H9 (cell line): Measurements from ENCODE around the gene GP2. TPM values are rescaled to one million over a fixed set of nuclear protein-coding genes. Genes with fewer than 3 reads are reported as not detected.

Experiments used
- DNase-seq: peaks from one replicate; pipeline ENCODE4 v3.0.0-alpha.2; 2017
- H2AFZ ChIP-seq: one replicate; pipeline ENCODE4 v1.6.1; 2013; ENCODE audit warnings: mild to moderate bottlenecking, low read length, control low read depth, moderate library complexity
- H2AK5ac ChIP-seq: 2 replicates; pipeline ENCODE4 v1.6.1; 2013; ENCODE audit warnings: low read length, control low read depth, mixed read lengths; ENCODE audit not compliant: insufficient read length
- H2BK120ac ChIP-seq: one replicate; pipeline ENCODE4 v1.6.1; 2013; ENCODE audit warnings: low read depth, mild to moderate bottlenecking, low read length, control low read depth, inconsistent platforms; ENCODE audit not compliant: poor library complexity, severe bottlenecking
- H2BK12ac ChIP-seq: 2 replicates; pipeline ENCODE4 v1.6.1; 2013; ENCODE audit warnings: low read length, control low read depth, mixed read lengths, low read depth; ENCODE audit not compliant: insufficient read length
- H2BK15ac ChIP-seq: 2 replicates; pipeline ENCODE4 v1.6.1; 2013; ENCODE audit warnings: low read depth, low read length, control low read depth
- H2BK20ac ChIP-seq: one replicate; pipeline ENCODE4 v1.6.1; 2013; ENCODE audit warnings: low read depth, mild to moderate bottlenecking, low read length, control low read depth, inconsistent platforms; ENCODE audit not compliant: poor library complexity, severe bottlenecking
- H2BK5ac ChIP-seq: 2 replicates; pipeline ENCODE4 v1.6.1; 2013; ENCODE audit warnings: low read length, control low read depth, mixed read lengths; ENCODE audit not compliant: insufficient read length
- H3K14ac ChIP-seq: 2 replicates; pipeline ENCODE4 v1.6.1; 2013; ENCODE audit warnings: low read length, control low read depth; ENCODE audit not compliant: insufficient read depth
- H3K18ac ChIP-seq: 2 replicates; pipeline ENCODE4 v1.6.1; 2013; ENCODE audit warnings: low read depth, mild to moderate bottlenecking, mixed read lengths, low read length, control low read depth; ENCODE audit not compliant: insufficient read length
- H3K23ac ChIP-seq: 2 replicates; pipeline ENCODE4 v1.6.1; 2013; ENCODE audit warnings: low read length, control low read depth, mixed read lengths, low read depth; ENCODE audit not compliant: insufficient read length
- H3K23me2 ChIP-seq: 2 replicates; pipeline ENCODE4 v1.6.1; 2013; ENCODE audit warnings: low read depth, mild to moderate bottlenecking, mixed read lengths, low read length, control low read depth; ENCODE audit not compliant: insufficient read length, poor library complexity, severe bottlenecking
- H3K27ac ChIP-seq: 2 replicates; pipeline ENCODE4 v1.5.1; 2013; ENCODE audit warnings: low read length, control low read depth, mixed read lengths, low read depth; ENCODE audit not compliant: insufficient read length
- H3K27me3 ChIP-seq: 2 replicates; pipeline ENCODE4 v1.6.1; 2013; ENCODE audit warnings: low read length, control low read depth, inconsistent platforms; ENCODE audit not compliant: insufficient read depth
- H3K4ac ChIP-seq: 2 replicates; pipeline ENCODE4 v1.6.1; 2013; ENCODE audit warnings: low read depth, mild to moderate bottlenecking, control low read depth, inconsistent platforms, low read length, moderate library complexity
- H3K4me1 ChIP-seq: 2 replicates; pipeline ENCODE4 v1.6.1; 2013; ENCODE audit warnings: low read length, control low read depth, inconsistent platforms; ENCODE audit not compliant: insufficient read depth
- H3K4me2 ChIP-seq: 2 replicates; pipeline ENCODE4 v1.6.1; 2013; ENCODE audit warnings: low read length, control low read depth, mixed read lengths; ENCODE audit not compliant: insufficient read length, insufficient read depth
- H3K56ac ChIP-seq: 2 replicates; pipeline ENCODE4 v1.6.1; 2013; ENCODE audit warnings: low read depth, mild to moderate bottlenecking, mixed read lengths, low read length, control low read depth; ENCODE audit not compliant: insufficient read length
- H3K79me1 ChIP-seq: 2 replicates; pipeline ENCODE4 v1.6.1; 2013; ENCODE audit warnings: low read depth, mild to moderate bottlenecking, moderate library complexity, low read length, control low read depth, inconsistent platforms; ENCODE audit not compliant: insufficient read depth, poor library complexity, severe bottlenecking
- H3K79me2 ChIP-seq: 2 replicates; pipeline ENCODE4 v1.6.1; 2013; ENCODE audit warnings: low read length, control low read depth, inconsistent platforms; ENCODE audit not compliant: insufficient read depth
- H3K9ac ChIP-seq: 2 replicates; pipeline ENCODE4 v1.6.1; 2013; ENCODE audit warnings: low read length, control low read depth, mixed read lengths; ENCODE audit not compliant: insufficient read length; ENCODE audit errors: extremely low read depth
- H3K9me3 ChIP-seq: one replicate; pipeline ENCODE4 v1.6.1; 2013; ENCODE audit warnings: low read depth, low read length, inconsistent platforms; ENCODE audit not compliant: control insufficient read depth
- H3T11ph ChIP-seq: one replicate; pipeline ENCODE4 v1.6.1; 2013; ENCODE audit warnings: mild to moderate bottlenecking, low read length, control low read depth, inconsistent platforms
- H4K20me1 ChIP-seq: one replicate; pipeline ENCODE4 v1.6.1; 2013; ENCODE audit not compliant: control insufficient read depth, insufficient read length, insufficient read depth
- H4K5ac ChIP-seq: 2 replicates; pipeline ENCODE4 v1.6.1; 2013; ENCODE audit warnings: low read depth, mild to moderate bottlenecking, mixed read lengths, low read length, control low read depth; ENCODE audit not compliant: insufficient read length
- H4K8ac ChIP-seq: replicated peaks from 2 replicates; pipeline ENCODE4 v1.6.1; 2013; ENCODE audit warnings: low read length, control low read depth, mixed read lengths, low read depth; ENCODE audit not compliant: insufficient read length
- H4K91ac ChIP-seq: 2 replicates; pipeline ENCODE4 v1.6.1; 2013; ENCODE audit warnings: low read depth, mild to moderate bottlenecking, moderate library complexity, mixed read lengths, low read length, control low read depth; ENCODE audit not compliant: insufficient read length
- H3K27ac Mint-ChIP-seq, 3 experiments: 2 replicates in 2 of 3; 3 replicates in 1 of 3; pipeline ENCODE4 v1.8.0; 2020 to 2021; ENCODE audit warnings: mixed read lengths in 3 of 3, mild to moderate bottlenecking in 1 of 3, moderate library complexity in 1 of 3
- H3K27me3 Mint-ChIP-seq: 2 replicates; pipeline ENCODE4 v1.8.0; 2021; ENCODE audit warnings: low read depth, mild to moderate bottlenecking, moderate library complexity, mixed read lengths
- H3K36me3 Mint-ChIP-seq, 3 experiments: 2 replicates in 2 of 3; 3 replicates in 1 of 3; pipeline ENCODE4 v1.8.0; 2020 to 2021; ENCODE audit warnings: low read depth in 3 of 3, mixed read lengths in 3 of 3; ENCODE audit not compliant: insufficient read depth in 1 of 3
- H3K4me1 Mint-ChIP-seq, 2 experiments: 2 replicates each; pipeline ENCODE4 v1.8.0; 2020; ENCODE audit warnings: mixed read lengths in 2 of 2
- H3K4me3 Mint-ChIP-seq, 2 experiments: 2 replicates in 1 of 2; 3 replicates in 1 of 2; pipeline ENCODE4 v1.8.0; 2020 to 2021; ENCODE audit warnings: mild to moderate bottlenecking in 2 of 2, mixed read lengths in 2 of 2, moderate library complexity in 1 of 2
- H3K9me3 Mint-ChIP-seq, 2 experiments: 2 replicates in 1 of 2; 3 replicates in 1 of 2; pipeline ENCODE4 v1.8.0; 2020; ENCODE audit warnings: mild to moderate bottlenecking in 2 of 2, mixed read lengths in 2 of 2, moderate library complexity in 1 of 2
- CTCF ChIP-seq: fragments of 200-600 bp; sonication (generic); conservative IDR thresholded peaks from 3 replicates; pipeline ENCODE4 v1.8.0; 2021; ENCODE audit warnings: antibody characterized with exemption, mild to moderate bottlenecking
- WGBS: extraction: QIAGEN DNeasy Blood & Tissue Kit; methylation state at CpG from one replicate; pipeline ENCODE4 v1.1.7; 2013; ENCODE audit warnings: missing lambda C conversion rate, low lambda C conversion rate, mixed read lengths; ENCODE audit not compliant: insufficient read length; ENCODE audit errors: extremely low coverage; 5-methylcytosine and 5-hydroxymethylcytosine counted together
- total RNA-seq: library from RNA; stranded (reverse); gene quantifications from 2 replicates; pipeline ENCODE4 v1.2.1, GENCODE V29; 2021

GP2 gene
- total RNA-seq, 1 experiment from 2014 or later = not detected

GRCh38 chr16:20336955-20337354 is 9.6 kb upstream of the GP2 start:
- Histone ChIP-seq H3K14ac (no peak overlapping the region), H3K9me3 (no peaks in the 10 kb centered on the region), H3K56ac (no peak overlapping the region)

More at GRCh38 chr16:20336955-20337354, 9.6 kb upstream of the GP2 start:
- H4K8ac ChIP-seq = no peak overlapping the region
- H3K4me2 ChIP-seq = no peak overlapping the region
- H2BK12ac ChIP-seq = no peak overlapping the region
- no peak overlapping the region for H2BK120ac ChIP-seq
- TF ChIP-seq CTCF = no peak
- no peaks in the 10 kb centered on the region for H3K23me2 ChIP-seq
- H3K4ac ChIP-seq = no peak overlapping the region
- no peak overlapping the region for H2AK5ac ChIP-seq
- no peak overlapping the region for H3K27ac Mint-ChIP-seq
- H4K5ac ChIP-seq = no peak overlapping the region
- no peaks in the 10 kb centered on the region for H3K36me3 Mint-ChIP-seq
- H3K18ac ChIP-seq = no peak overlapping the region
- no peak overlapping the region for H2BK20ac ChIP-seq
- no peak overlapping the region for H2AFZ ChIP-seq
- no peak overlapping the region for H3K23ac ChIP-seq
- no peaks in the 10 kb centered on the region; a peak in 1 of 5 replicates for H3K9me3 Mint-ChIP-seq
- no peak for DNase-seq
- H3K27me3 ChIP-seq = no peaks in the 10 kb centered on the region
- H3K9ac ChIP-seq = no peak overlapping the region
- no peaks in the 10 kb centered on the region for H4K20me1 ChIP-seq
- no peaks in the 10 kb centered on the region for H3K27me3 Mint-ChIP-seq
- H3T11ph ChIP-seq = no peak overlapping the region
- H3K4me1 Mint-ChIP-seq = peaks cover 13 to 21% of the 10 kb centered on the region in 2 experiments
- no peak overlapping the region for H3K27ac ChIP-seq
- H3K79me1 ChIP-seq = no peaks in the 10 kb centered on the region
- H3K4me3 Mint-ChIP-seq = no peak overlapping the region
- no CpG with 5 or more reads among the region's 2 CpGs for WGBS
- no peak overlapping the region for H4K91ac ChIP-seq
- no peaks in the 10 kb centered on the region for H3K4me1 ChIP-seq
- H2BK5ac ChIP-seq = no peak overlapping the region
- no peaks in the 10 kb centered on the region for H3K79me2 ChIP-seq
- no peak overlapping the region for H2BK15ac ChIP-seq
